HepG2 (cell line): ENCODE results near the gene DAB1. TPM values are rescaled to one million over a fixed set of nuclear protein-coding genes. Genes with fewer than 3 reads are reported as not detected.

ENCODE experiments used
- ATAC-seq: fragments of 200-7000 bp; cut with Tn5 transposase; 3 replicates; pipeline ENCODE4 v1.9.1; 2020; ENCODE audit warnings: mild to moderate bottlenecking, moderate library complexity
- BruUV-seq: library from RNA; stranded (reverse); fragments of 400-500 nt; replicated peaks from 2 replicates; lab custom pipeline; 2021; lab: Mats Ljungman, UMichigan
- CTCF ChIA-PET: fragments of 300-600 bp; formaldehyde crosslinking; extraction: SDS; loops from one replicate; lab custom pipeline; 2021; ENCODE audit warnings: low total read pairs, inconsistent platforms, low intra/inter-chr PET ratio; lab: Yijun Ruan, JAX
- POLR2A ChIA-PET: fragments of 350-600 bp; sonication (Branson Sonifier 250); formaldehyde crosslinking; loops from one replicate; lab custom pipeline; 2020; ENCODE audit warnings: antibody characterized with exemption, inconsistent platforms; lab: Yijun Ruan, JAX
- DNase-seq: peaks from one replicate; pipeline ENCODE4 v3.0.0-alpha.2; 2015; ENCODE audit warnings: low spot score
- FAIRE-seq: peaks from 3 replicates; lab custom pipeline; 2011; peaks lifted over from hg19 to GRCh38; lab: Jason Lieb, UNC
- H2AFZ ChIP-seq: one replicate; pipeline ENCODE4 v1.6.1; 2011; ENCODE audit warnings: low read length, inconsistent platforms
- H3K27ac ChIP-seq: fragments of 300-600 bp; 3 replicates; pipeline ENCODE4 v1.8.0; 2011; ENCODE audit warnings: mixed run types, mild to moderate bottlenecking, mixed read lengths, low read length, inconsistent platforms; ENCODE audit not compliant: insufficient read depth; ENCODE audit errors: extremely low read length
- H3K27me3 ChIP-seq, 2 experiments: fragments of 200-600 bp in 1 of 2; 2 replicates in 1 of 2; 3 replicates in 1 of 2; pipeline versions ENCODE4 v1.6.0 to v1.8.0; 2011; ENCODE audit warnings: low read length in 2 of 2, mild to moderate bottlenecking in 2 of 2, moderate library complexity in 2 of 2, inconsistent platforms in 1 of 2; ENCODE audit not compliant: insufficient read depth in 2 of 2, control insufficient read depth in 1 of 2
- H3K36me3 ChIP-seq, 2 experiments: fragments of 200-600 bp in 1 of 2; replicated peaks in 1 of 2; 2 replicates in 1 of 2; 3 replicates in 1 of 2; pipeline versions ENCODE4 v1.5.1 to v1.8.0; 2011; ENCODE audit warnings: low read length in 2 of 2, inconsistent platforms in 1 of 2; ENCODE audit not compliant: insufficient read depth in 2 of 2, control insufficient read depth in 1 of 2
- H3K4me1 ChIP-seq: 2 replicates; pipeline ENCODE4 v1.5.1; 2012; ENCODE audit warnings: low read length, inconsistent platforms; ENCODE audit not compliant: insufficient read depth
- H3K4me2 ChIP-seq: 2 replicates; pipeline ENCODE4 v1.6.0; 2011; ENCODE audit warnings: low read depth, low read length, inconsistent platforms
- H3K4me3 ChIP-seq, 3 experiments: fragments of 200-600 bp in 1 of 3; sonication (generic), shearing (Covaris generic) in 1 of 3; replicated peaks in 1 of 3; 2 replicates each; pipeline ENCODE4 v1.5.1; 2011 to 2016; ENCODE audit warnings: low read length in 3 of 3, inconsistent platforms in 2 of 3, low read depth in 2 of 3, mild to moderate bottlenecking in 2 of 3, control low read depth in 1 of 3, mixed read lengths in 1 of 3; ENCODE audit not compliant: insufficient read depth in 1 of 3
- H3K79me2 ChIP-seq: one replicate; pipeline ENCODE4 v1.6.1; 2011; ENCODE audit warnings: low read length, inconsistent platforms; ENCODE audit not compliant: insufficient read depth
- H3K9ac ChIP-seq: 2 replicates; pipeline ENCODE4 v1.6.0; 2011; ENCODE audit warnings: mild to moderate bottlenecking, low read depth, low read length, inconsistent platforms; ENCODE audit not compliant: insufficient read depth
- H3K9me3 ChIP-seq: 2 replicates; pipeline ENCODE4 v1.5.1; 2012; ENCODE audit warnings: mild to moderate bottlenecking, low read length
- H4K20me1 ChIP-seq: 2 replicates; pipeline ENCODE4 v1.6.0; 2011; ENCODE audit warnings: inconsistent platforms, mild to moderate bottlenecking, low read length, moderate library complexity; ENCODE audit not compliant: insufficient read depth
- CHCHD3 ChIP-seq: sonication (generic); formaldehyde crosslinking; IDR thresholded peaks from 2 replicates; pipeline ENCODE4 v1.8.0; 2022; ENCODE audit warnings: mild to moderate bottlenecking, missing genetic modification reagents, moderate library complexity
- KDM2A ChIP-seq: sonication (generic); formaldehyde crosslinking; IDR thresholded peaks from 2 replicates; pipeline ENCODE4 v1.4.0; 2020; ENCODE audit warnings: low read depth, missing genetic modification reagents, borderline replicate concordance
- MAFF ChIP-seq: IDR thresholded peaks from 2 replicates; pipeline ENCODE4 v1.6.1; 2011; ENCODE audit warnings: low read depth, low read length, improper control_type of control experiment
- NCOR1 ChIP-seq: fragments of 200-600 bp; sonication (generic); IDR thresholded peaks from 2 replicates; pipeline ENCODE4 v1.7.0; 2017; ENCODE audit warnings: antibody characterized with exemption, low read length, borderline replicate concordance
- PHF5A ChIP-seq: IDR thresholded peaks from one replicate; pipeline ENCODE4 v1.6.1; 2018; ENCODE audit warnings: low read depth, missing genetic modification reagents; ENCODE audit not compliant: unreplicated experiment
- TRIM24 ChIP-seq: sonication (generic); formaldehyde crosslinking; IDR thresholded peaks from 2 replicates; pipeline ENCODE4 v1.8.0; 2022; ENCODE audit warnings: mild to moderate bottlenecking, missing genetic modification reagents
- U2AF2 ChIP-seq: fragments of 200-400 bp; formaldehyde crosslinking; IDR thresholded peaks from 2 replicates; pipeline ENCODE4 v1.6.1; 2017; ENCODE audit warnings: low read depth, mild to moderate bottlenecking, low read length
- ZNF12 ChIP-seq: sonication (generic); formaldehyde crosslinking; IDR thresholded peaks from 2 replicates; pipeline ENCODE4 v1.5.0; 2020; ENCODE audit warnings: missing genetic modification reagents
- ZNF30 ChIP-seq: sonication (generic); formaldehyde crosslinking; IDR thresholded peaks from 2 replicates; pipeline ENCODE4 v1.5.0; 2020; ENCODE audit warnings: mild to moderate bottlenecking, missing genetic modification reagents
- ZNF749 ChIP-seq: sonication (generic); formaldehyde crosslinking; IDR thresholded peaks from 2 replicates; pipeline ENCODE4 v1.8.0; 2022; ENCODE audit warnings: mild to moderate bottlenecking, missing genetic modification reagents, moderate library complexity, borderline replicate concordance
- ZNF780A ChIP-seq: sonication (generic); formaldehyde crosslinking; IDR thresholded peaks from 2 replicates; pipeline ENCODE4 v1.8.0; 2022; ENCODE audit warnings: mild to moderate bottlenecking, missing genetic modification reagents, moderate library complexity
- WGBS: methylation state at CpG from one replicate; pipeline ENCODE4 v1.1.6; 2017; ENCODE audit warnings: low lambda C conversion rate; 5-methylcytosine and 5-hydroxymethylcytosine counted together
- in situ Hi-C: cut with HindIII; loops from 2 replicates; pipeline ENCODE4 v1.10.0; 2017; ENCODE audit warnings: low pct_unique_long_range_greater_than_20kb; ENCODE audit not compliant: extremely low pct_ligation_motif_present
- intact Hi-C: fragments of 100-400 bp; cut with micrococcal nuclease; formaldehyde crosslinking; loops from one replicate; pipeline ENCODE4 v1.10.0; 2022; ENCODE audit not compliant: unreplicated experiment
- polyA plus RNA-seq, 8 experiments: library from polyadenylated mRNA; depleted of rRNA in 3 of 8; stranded (reverse) in 7 of 8; unstranded in 1 of 8; fragments of >200 nt; fragmentation: Illumina TruSeq in 4 of 8; extraction: Trizol in 4 of 8; gene quantifications; 2 replicates each; pipeline versions ENCODE4 v1.2.1 to v1.2.3, GENCODE V29; 2011 to 2016; ENCODE audit warnings: low read depth in 4 of 8, missing spikeins in 1 of 8, mixed read lengths in 1 of 8; ENCODE audit not compliant: insufficient read depth in 1 of 8
- total RNA-seq, 5 experiments: library from RNA; depleted of rRNA; stranded (reverse); fragments of >200 nt; fragmentation: Illumina TruSeq; extraction: Trizol; gene quantifications; 2 replicates each; pipeline ENCODE4 v1.2.3, GENCODE V29; 2016; ENCODE audit warnings: low read depth in 1 of 5
- TF ChIP-seq, protein P1 (sequence below), 2 experiments: fragments of 450-650 bp in 1 of 2; sonication (generic) in 1 of 2; formaldehyde crosslinking; IDR thresholded peaks; 2 replicates each; pipeline versions ENCODE4 v1.5.0 to v1.8.0; 2020 to 2022; ENCODE audit warnings: mild to moderate bottlenecking in 1 of 2, missing genetic modification reagents in 1 of 2
- TF ChIP-seq, protein P2 (sequence below): sonication (generic); formaldehyde crosslinking; IDR thresholded peaks from 2 replicates; pipeline ENCODE4 v1.8.0; 2022; ENCODE audit warnings: mild to moderate bottlenecking, missing genetic modification reagents, borderline replicate concordance
- TF ChIP-seq, protein P3 (sequence below): sonication (generic); formaldehyde crosslinking; IDR thresholded peaks from 2 replicates; pipeline ENCODE4 v1.4.0; 2020; ENCODE audit warnings: missing genetic modification reagents

DAB1 gene
- total and polyA plus RNA-seq, 2 of the 13 experiments (the other 11 are each of a cell fraction or from before 2014, with no cell fraction given), result 0.04 to 0.13 TPM

DNA sequence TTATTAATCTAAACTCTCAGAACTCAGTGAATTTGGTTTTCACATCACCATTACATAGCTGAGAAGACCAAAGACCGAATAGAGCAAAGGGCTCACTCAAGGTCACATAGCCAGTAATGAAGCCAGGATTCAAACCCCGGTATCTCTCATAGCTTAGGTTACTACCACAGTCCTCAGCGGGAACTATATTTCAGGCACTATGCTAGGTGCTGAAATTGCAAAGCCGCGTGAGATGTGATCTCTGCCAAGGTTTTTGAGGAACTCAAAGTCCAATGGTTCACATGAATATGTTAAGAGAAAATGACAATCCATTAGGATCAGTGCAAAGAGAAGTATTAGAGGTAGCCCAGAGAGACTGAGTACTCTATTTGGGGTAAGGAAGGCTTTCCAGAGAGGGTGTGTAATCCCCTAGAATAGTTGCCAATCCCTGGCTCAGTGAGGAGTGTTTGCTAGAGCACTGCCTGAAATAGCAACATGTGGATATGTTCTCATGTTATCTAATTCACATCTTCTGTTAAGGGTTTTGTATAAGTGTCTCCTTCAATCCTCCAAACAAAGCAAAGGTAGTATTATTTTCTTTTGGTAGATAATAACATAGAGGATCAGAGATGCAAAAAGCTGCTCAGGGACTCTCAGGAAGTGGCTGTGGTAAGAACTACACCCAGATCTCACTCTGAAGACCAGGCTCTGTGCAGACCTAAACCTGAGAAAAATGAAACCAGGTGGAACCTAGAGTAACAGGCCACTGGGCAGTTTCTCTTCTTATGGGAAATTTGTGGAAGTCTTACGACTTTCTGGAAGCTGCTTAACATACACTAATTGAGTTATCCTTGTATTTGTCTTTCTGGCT, 365.0 kb downstream of the DAB1 start:
- Histone ChIP-seq H3K79me2 (no peaks in the 10 kb centered on the region), H2AFZ (peak overlapping the region; percentile 44), H3K27ac (no peak overlapping the region), H3K27me3 (no peaks in the 10 kb centered on the region), H3K9ac (no peak overlapping the region), H3K4me2 (peak overlapping the region; percentile 11; the same call in 1 of the 2 replicates), H3K4me1 (peaks cover 49% of the 10 kb centered on the region), H3K36me3 (no peaks in the 10 kb centered on the region), H3K4me3 (no peak overlapping the region), H4K20me1 (no peaks in the 10 kb centered on the region), H3K9me3 (no peaks in the 10 kb centered on the region)
- WGBS, result 30% methylated on average over 6 of the region's 6 CpGs
- intact Hi-C loops (no loop called here), in situ Hi-C loops (no loop called here)
- peak; percentile 7 for DNase-seq
- peak; percentile 29; the same call in 2 of the 3 replicates for ATAC-seq
- TF ChIP-seq TRIM24 (CRISPR knock-in tag), result no peak
- TF ChIP-seq, protein P1, sequence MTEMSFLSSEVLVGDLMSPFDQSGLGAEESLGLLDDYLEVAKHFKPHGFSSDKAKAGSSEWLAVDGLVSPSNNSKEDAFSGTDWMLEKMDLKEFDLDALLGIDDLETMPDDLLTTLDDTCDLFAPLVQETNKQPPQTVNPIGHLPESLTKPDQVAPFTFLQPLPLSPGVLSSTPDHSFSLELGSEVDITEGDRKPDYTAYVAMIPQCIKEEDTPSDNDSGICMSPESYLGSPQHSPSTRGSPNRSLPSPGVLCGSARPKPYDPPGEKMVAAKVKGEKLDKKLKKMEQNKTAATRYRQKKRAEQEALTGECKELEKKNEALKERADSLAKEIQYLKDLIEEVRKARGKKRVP (CRISPR knock-in tag; IDR thresholded peaks at IDR 0.05), result no peak
- TF ChIP-seq, protein P2, sequence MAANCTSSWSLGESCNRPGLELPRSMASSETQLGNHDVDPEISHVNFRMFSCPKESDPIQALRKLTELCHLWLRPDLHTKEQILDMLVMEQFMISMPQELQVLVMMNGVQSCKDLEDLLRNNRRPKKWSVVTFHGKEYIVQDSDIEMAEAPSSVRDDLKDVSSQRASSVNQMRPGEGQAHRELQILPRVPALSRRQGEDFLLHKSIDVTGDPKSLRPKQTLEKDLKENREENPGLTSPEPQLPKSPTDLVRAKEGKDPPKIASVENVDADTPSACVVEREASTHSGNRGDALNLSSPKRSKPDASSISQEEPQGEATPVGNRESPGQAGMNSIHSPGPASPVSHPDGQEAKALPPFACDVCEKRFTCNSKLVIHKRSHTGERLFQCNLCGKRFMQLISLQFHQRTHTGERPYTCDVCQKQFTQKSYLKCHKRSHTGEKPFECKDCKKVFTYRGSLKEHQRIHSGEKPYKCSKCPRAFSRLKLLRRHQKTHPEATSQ (CRISPR knock-in tag), result no peak
- TF ChIP-seq KDM2A, result no peak
- no peak for TF ChIP-seq PHF5A (CRISPR knock-in tag)
- TF ChIP-seq ZNF749 (CRISPR knock-in tag), result no peak
- no peak for TF ChIP-seq ZNF12 (CRISPR knock-in tag)
- TF ChIP-seq CHCHD3, result no peak
- no peak for TF ChIP-seq ZNF780A
- TF ChIP-seq MAFF, result no peak
- TF ChIP-seq, protein P3, sequence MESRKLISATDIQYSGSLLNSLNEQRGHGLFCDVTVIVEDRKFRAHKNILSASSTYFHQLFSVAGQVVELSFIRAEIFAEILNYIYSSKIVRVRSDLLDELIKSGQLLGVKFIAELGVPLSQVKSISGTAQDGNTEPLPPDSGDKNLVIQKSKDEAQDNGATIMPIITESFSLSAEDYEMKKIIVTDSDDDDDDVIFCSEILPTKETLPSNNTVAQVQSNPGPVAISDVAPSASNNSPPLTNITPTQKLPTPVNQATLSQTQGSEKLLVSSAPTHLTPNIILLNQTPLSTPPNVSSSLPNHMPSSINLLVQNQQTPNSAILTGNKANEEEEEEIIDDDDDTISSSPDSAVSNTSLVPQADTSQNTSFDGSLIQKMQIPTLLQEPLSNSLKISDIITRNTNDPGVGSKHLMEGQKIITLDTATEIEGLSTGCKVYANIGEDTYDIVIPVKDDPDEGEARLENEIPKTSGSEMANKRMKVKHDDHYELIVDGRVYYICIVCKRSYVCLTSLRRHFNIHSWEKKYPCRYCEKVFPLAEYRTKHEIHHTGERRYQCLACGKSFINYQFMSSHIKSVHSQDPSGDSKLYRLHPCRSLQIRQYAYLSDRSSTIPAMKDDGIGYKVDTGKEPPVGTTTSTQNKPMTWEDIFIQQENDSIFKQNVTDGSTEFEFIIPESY (CRISPR knock-in tag), result peak; percentile 43; the same call in 1 of the 2 replicates
- TF ChIP-seq NCOR1, result 0 out of 2 replicates have a peak, but pooled peaks have one; percentile 24
- TF ChIP-seq U2AF2, result no peak
- no peak for TF ChIP-seq ZNF30 (CRISPR knock-in tag)
- FAIRE-seq, result peak; percentile 32
- BruUV-seq, result no TSS peak
- ChIA-PET CTCF (no interaction called here), POLR2A (interaction anchor here (1.1 kb wide), 1 partner anchor 148 kb away, joined by 3 read pairs; no protein-coding TSS in a partner anchor)
